DOHH2 (cell line): ENCODE data around the gene ALX4.

Experiments used
- H3F3A ChIP-seq: fragments of 200-600 bp; sonication (generic), shearing (Covaris generic); 2 replicates; pipeline ENCODE4 v1.6.0; 2016; ENCODE audit warnings: antibody characterized with exemption, mild to moderate bottlenecking; ENCODE audit not compliant: control insufficient read depth, insufficient read depth
- H3K27ac ChIP-seq: fragments of 200-600 bp; sonication (generic); 2 replicates; pipeline ENCODE4 v1.5.1; 2014; ENCODE audit warnings: low read depth, mild to moderate bottlenecking, low read length, moderate library complexity
- H3K27me3 ChIP-seq: fragments of 200-600 bp; sonication (generic); 2 replicates; pipeline ENCODE4 v1.6.1; 2014; ENCODE audit warnings: mild to moderate bottlenecking, low read length, mixed read lengths; ENCODE audit not compliant: control insufficient read depth
- H3K36me3 ChIP-seq: fragments of 200-600 bp; sonication (generic); 2 replicates; pipeline ENCODE4 v1.6.1; 2014; ENCODE audit warnings: mild to moderate bottlenecking, low read length, moderate library complexity, mixed read lengths; ENCODE audit not compliant: control insufficient read depth
- H3K4me1 ChIP-seq: fragments of 200-600 bp; sonication (generic); 2 replicates; pipeline ENCODE4 v1.6.1; 2014; ENCODE audit warnings: mild to moderate bottlenecking, low read length, mixed read lengths; ENCODE audit not compliant: control insufficient read depth
- H3K4me2 ChIP-seq: fragments of 200-600 bp; sonication (generic); 2 replicates; pipeline ENCODE4 v1.6.0; 2014; ENCODE audit warnings: mild to moderate bottlenecking, low read length, moderate library complexity
- H3K4me3 ChIP-seq: fragments of 200-600 bp; sonication (generic); 2 replicates; pipeline ENCODE4 v1.5.1; 2014; ENCODE audit warnings: mild to moderate bottlenecking, low read length, mixed read lengths
- H3K79me2 ChIP-seq: fragments of 200-600 bp; sonication (generic); 2 replicates; pipeline ENCODE4 v1.6.1; 2014; ENCODE audit warnings: mild to moderate bottlenecking, low read length, mixed read lengths; ENCODE audit not compliant: control insufficient read depth
- H3K9me2 ChIP-seq: fragments of 200-600 bp; sonication (generic); replicated peaks from 2 replicates; pipeline ENCODE4 v1.6.1; 2014; ENCODE audit warnings: mild to moderate bottlenecking, low read length, mixed read lengths; ENCODE audit not compliant: control insufficient read depth
- H3K9me3 ChIP-seq: fragments of 200-600 bp; sonication (generic); 2 replicates; pipeline ENCODE4 v1.6.1; 2014; ENCODE audit warnings: antibody characterized with exemption, low read length, mixed read lengths; ENCODE audit not compliant: control insufficient read depth, insufficient read depth
- H4K20me1 ChIP-seq: fragments of 200-600 bp; sonication (generic); 2 replicates; pipeline ENCODE4 v1.6.0; 2014; ENCODE audit warnings: low read depth, mild to moderate bottlenecking, antibody characterized with exemption, low read length, moderate library complexity; ENCODE audit not compliant: control insufficient read depth, insufficient read depth
- EZH2phosphoT487 ChIP-seq: fragments of 200-600 bp; sonication (generic); IDR thresholded peaks from 2 replicates; pipeline ENCODE4 v1.6.1; 2017; ENCODE audit warnings: borderline replicate concordance, mild to moderate bottlenecking, antibody characterized with exemption, low read length, moderate library complexity, mixed read lengths
- TF ChIP-seq, protein P1 (sequence below): fragments of 200-600 bp; sonication (generic); IDR thresholded peaks from one replicate; pipeline ENCODE4 v1.5.1; 2014; ENCODE audit warnings: antibody characterized with exemption, mild to moderate bottlenecking, low read depth, low read length; ENCODE audit not compliant: poor library complexity, severe bottlenecking

ALX4 gene

DNA sequence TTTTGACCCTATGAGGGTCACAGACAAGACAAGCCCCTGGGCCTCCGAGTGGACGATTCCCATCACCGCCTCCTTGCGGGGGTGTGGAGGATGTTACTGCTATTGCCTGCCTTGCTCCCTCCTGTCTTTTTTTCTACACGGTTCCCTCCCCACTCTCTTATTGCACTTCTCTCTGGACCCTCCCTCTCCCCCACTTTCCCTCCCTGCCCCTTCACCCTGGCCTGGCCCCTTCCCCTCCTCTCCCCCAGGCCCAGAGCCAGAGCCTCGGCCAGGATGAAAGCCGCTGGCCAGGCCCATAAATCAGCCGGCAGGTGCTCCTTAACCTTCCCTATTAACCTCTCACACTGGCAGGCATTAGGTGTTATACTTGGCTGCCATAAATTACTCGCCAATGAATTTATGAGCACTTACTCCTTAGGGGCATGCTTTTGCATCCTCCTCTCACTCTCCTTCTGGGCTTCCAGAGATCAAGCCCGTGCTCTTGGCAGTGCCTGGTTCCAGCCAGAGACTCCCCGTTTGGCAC lies 18.3 kb upstream of the ALX4 start:
- Histone ChIP-seq H3K4me3 (no peak overlapping the region), H3K9me3 (no peaks in the 10 kb centered on the region), H3F3A (no peaks in the 10 kb centered on the region), H3K4me2 (no peak overlapping the region), H3K4me1 (no peaks in the 10 kb centered on the region), H3K27me3 (peaks cover 24% of the 10 kb centered on the region), H3K36me3 (no peaks in the 10 kb centered on the region), H3K79me2 (no peaks in the 10 kb centered on the region), H4K20me1 (no peaks in the 10 kb centered on the region), H3K27ac (no peak overlapping the region), H3K9me2 (no peaks in the 10 kb centered on the region)
- no peak for TF ChIP-seq EZH2phosphoT487
- TF ChIP-seq, protein P1, sequence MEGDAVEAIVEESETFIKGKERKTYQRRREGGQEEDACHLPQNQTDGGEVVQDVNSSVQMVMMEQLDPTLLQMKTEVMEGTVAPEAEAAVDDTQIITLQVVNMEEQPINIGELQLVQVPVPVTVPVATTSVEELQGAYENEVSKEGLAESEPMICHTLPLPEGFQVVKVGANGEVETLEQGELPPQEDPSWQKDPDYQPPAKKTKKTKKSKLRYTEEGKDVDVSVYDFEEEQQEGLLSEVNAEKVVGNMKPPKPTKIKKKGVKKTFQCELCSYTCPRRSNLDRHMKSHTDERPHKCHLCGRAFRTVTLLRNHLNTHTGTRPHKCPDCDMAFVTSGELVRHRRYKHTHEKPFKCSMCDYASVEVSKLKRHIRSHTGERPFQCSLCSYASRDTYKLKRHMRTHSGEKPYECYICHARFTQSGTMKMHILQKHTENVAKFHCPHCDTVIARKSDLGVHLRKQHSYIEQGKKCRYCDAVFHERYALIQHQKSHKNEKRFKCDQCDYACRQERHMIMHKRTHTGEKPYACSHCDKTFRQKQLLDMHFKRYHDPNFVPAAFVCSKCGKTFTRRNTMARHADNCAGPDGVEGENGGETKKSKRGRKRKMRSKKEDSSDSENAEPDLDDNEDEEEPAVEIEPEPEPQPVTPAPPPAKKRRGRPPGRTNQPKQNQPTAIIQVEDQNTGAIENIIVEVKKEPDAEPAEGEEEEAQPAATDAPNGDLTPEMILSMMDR: no peak

DNA sequence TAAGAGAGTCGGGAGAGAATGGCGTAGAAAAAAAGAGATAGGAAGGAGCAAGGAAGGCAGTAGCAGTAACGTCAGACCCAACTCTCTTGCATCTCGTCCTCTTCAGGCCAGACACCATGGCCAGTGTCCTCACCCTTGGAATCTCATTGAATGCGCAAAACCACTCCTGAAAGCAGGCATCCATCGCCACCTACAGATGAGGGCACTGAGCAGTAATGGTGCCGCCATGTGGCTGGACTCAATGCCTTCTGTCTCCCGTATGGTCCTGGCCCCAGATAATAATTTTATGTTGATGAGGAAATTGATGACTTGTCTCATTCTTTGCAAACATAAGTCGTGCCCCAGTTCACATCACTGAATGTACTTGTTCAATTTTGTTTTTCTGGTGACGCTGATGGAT lies 17.8 kb upstream of the ALX4 start:
- Histone ChIP-seq H3K4me2 (no peak overlapping the region), H3K27me3 (peaks cover 27% of the 10 kb centered on the region), H3K4me1 (no peaks in the 10 kb centered on the region), H3K9me3 (no peaks in the 10 kb centered on the region), H3F3A (no peaks in the 10 kb centered on the region), H4K20me1 (no peaks in the 10 kb centered on the region), H3K36me3 (no peaks in the 10 kb centered on the region), H3K79me2 (no peaks in the 10 kb centered on the region), H3K27ac (no peak overlapping the region), H3K4me3 (no peak overlapping the region), H3K9me2 (no peaks in the 10 kb centered on the region)
- TF ChIP-seq, protein P1: no peak
- TF ChIP-seq EZH2phosphoT487: no peak

DNA sequence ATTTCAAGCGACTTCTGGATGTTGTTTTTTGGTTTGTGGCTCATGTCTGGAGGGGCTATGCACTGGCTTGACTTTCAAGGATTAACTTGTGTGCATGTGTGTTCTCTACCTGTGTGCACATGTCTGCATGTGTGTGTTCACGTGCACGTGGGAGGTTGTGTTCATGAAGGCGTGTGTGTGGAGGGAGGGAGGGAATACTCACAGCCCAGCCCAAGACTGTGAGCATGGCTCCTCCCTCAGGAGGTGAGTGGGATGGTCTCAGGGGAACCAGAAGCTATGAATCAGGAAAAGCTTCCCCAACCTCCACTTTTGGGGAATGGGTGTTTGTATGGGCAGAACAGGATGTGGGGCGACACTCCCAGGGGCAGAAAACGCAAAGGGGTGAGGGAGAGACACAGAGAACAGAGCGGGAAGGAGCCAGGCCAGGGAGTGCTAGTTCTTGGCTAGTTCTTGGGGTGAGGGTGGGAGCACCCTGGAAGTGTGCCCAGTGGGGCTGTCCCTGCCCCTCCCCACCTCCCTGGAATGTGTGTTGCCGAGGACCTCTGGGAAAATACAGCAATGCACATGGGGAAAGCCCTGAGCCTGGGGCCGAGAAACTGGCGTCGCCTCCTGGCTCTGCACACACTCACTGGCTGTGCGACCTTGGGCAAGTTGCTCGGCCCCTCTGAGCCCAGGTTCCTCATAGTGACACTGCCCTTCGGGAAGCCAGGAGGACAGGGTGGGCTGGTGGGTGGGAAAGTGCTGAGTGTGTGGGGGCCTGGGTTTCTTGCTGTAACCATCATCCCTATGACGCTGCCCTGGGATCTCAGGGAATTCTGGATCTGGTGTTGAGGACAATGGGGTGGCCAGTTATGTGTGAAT lies 16.9 kb upstream of the ALX4 start:
- Histone ChIP-seq H3F3A (no peaks in the 10 kb centered on the region), H3K27ac (no peak overlapping the region), H3K4me2 (no peak overlapping the region), H4K20me1 (no peaks in the 10 kb centered on the region), H3K4me1 (no peaks in the 10 kb centered on the region), H3K9me3 (no peaks in the 10 kb centered on the region), H3K9me2 (no peaks in the 10 kb centered on the region), H3K36me3 (no peaks in the 10 kb centered on the region), H3K79me2 (no peaks in the 10 kb centered on the region), H3K27me3 (peaks cover 34% of the 10 kb centered on the region), H3K4me3 (no peak overlapping the region)
- TF ChIP-seq, protein P1: no peak
- TF ChIP-seq EZH2phosphoT487: no peak
